Esophagus muscularis mucosa (tissue), 4 donors: ENCODE results near the gene MIB1. TPM values are rescaled to one million over a fixed set of nuclear protein-coding genes. Genes with fewer than 3 reads are reported as not detected.

ENCODE experiments used
- DNase-seq: peaks from one replicate; pipeline ENCODE4 v3.0.0-alpha.2; 2017; ENCODE audit errors: extremely low spot score
- H3K27ac ChIP-seq, 4 donors: fragments of 200-600 bp; sonication (generic); replicated peaks in 1 of 4; 1 replicate in 3 of 4; 2 replicates in 1 of 4; pipeline ENCODE4 v1.5.1; 2016 to 2019; ENCODE audit warnings: mild to moderate bottlenecking in 1 of 4
- H3K27me3 ChIP-seq, 4 donors: fragments of 200-600 bp; sonication (generic); one replicate each; pipeline versions ENCODE4 v1.5.1 to v1.6.0; 2016 to 2019
- H3K36me3 ChIP-seq, 4 donors: fragments of 200-600 bp; sonication (generic); one replicate each; pipeline ENCODE4 v1.5.1; 2016 to 2019
- H3K4me1 ChIP-seq, 4 donors: fragments of 200-600 bp; sonication (generic); one replicate each; pipeline ENCODE4 v1.5.1; 2016 to 2019
- H3K4me3 ChIP-seq, 4 donors: fragments of 200-600 bp; sonication (generic); 1 replicate in 2 of 4; 2 replicates in 2 of 4; pipeline ENCODE4 v1.5.1; 2016 to 2019; ENCODE audit warnings: mild to moderate bottlenecking in 4 of 4, moderate library complexity in 1 of 4
- H3K9me3 ChIP-seq, 4 donors: fragments of 200-600 bp; sonication (generic); 1 replicate in 3 of 4; 2 replicates in 1 of 4; pipeline ENCODE4 v1.5.1; 2016 to 2019
- CTCF ChIP-seq, 3 experiments: fragments of 200-600 bp in 2 of 3; fragments of 450-650 bp in 1 of 3; sonication (generic) in 2 of 3; IDR thresholded peaks; one replicate each; pipeline ENCODE4 v1.5.1; 2017 to 2019; ENCODE audit warnings: antibody characterized with exemption in 3 of 3, mild to moderate bottlenecking in 2 of 3, moderate library complexity in 1 of 3
- EP300 ChIP-seq: sonication (generic); formaldehyde crosslinking; IDR thresholded peaks from one replicate; pipeline ENCODE4 v1.6.1; 2017; ENCODE audit warnings: antibody characterized with exemption
- POLR2A ChIP-seq: fragments of 450-650 bp; IDR thresholded peaks from one replicate; pipeline ENCODE4 v1.6.1; 2017; ENCODE audit warnings: antibody characterized with exemption, moderate library complexity, mild to moderate bottlenecking, low read depth
- POLR2AphosphoS5 ChIP-seq, 2 donors: sonication (generic); formaldehyde crosslinking; IDR thresholded peaks; one replicate each; pipeline ENCODE4 v1.6.1; 2017; ENCODE audit warnings: antibody characterized with exemption in 2 of 2
- WGBS: methylation state at CpG from one replicate; pipeline ENCODE4 v1.1.5; 2018; 5-methylcytosine and 5-hydroxymethylcytosine counted together
- intact Hi-C: fragments of 100-400 bp; cut with DNase I; formaldehyde crosslinking; loops from one replicate; pipeline ENCODE4 v1.15.1; 2023
- total RNA-seq, 4 donors: library from RNA; depleted of rRNA; stranded (reverse); fragments of >200 nt; gene quantifications; one replicate each; pipeline versions ENCODE4 v1.1.0 to v1.2.1, GENCODE V29; 2016

Gene MIB1
- total RNA-seq, 4 donors from 2014 or later: 36.0 to 55.3 (median 40.8) TPM

GRCh38 chr18:21815101-21815500 is 74.5 kb downstream of the MIB1 start:
- no peaks in the 10 kb centered on the region for H3K27me3 ChIP-seq
- no peak overlapping the region for H3K4me3 ChIP-seq
- TF ChIP-seq CTCF (IDR thresholded peaks at IDR 0.05): no peak
- no peak for TF ChIP-seq EP300
- TF ChIP-seq POLR2A: no peak
- TF ChIP-seq POLR2AphosphoS5 (IDR thresholded peaks at IDR 0.05): no peak
- peaks cover 0 to 42% (median 20%) of the 10 kb centered on the region in 4 donors for H3K36me3 ChIP-seq
- 98% methylated on average over 2 of the region's 2 CpGs for WGBS
- H3K4me1 ChIP-seq: no peaks in the 10 kb centered on the region
- no peak for DNase-seq
- intact Hi-C loops: no loop called here
- no peaks in the 10 kb centered on the region for H3K9me3 ChIP-seq
- no peak overlapping the region for H3K27ac ChIP-seq

DNA sequence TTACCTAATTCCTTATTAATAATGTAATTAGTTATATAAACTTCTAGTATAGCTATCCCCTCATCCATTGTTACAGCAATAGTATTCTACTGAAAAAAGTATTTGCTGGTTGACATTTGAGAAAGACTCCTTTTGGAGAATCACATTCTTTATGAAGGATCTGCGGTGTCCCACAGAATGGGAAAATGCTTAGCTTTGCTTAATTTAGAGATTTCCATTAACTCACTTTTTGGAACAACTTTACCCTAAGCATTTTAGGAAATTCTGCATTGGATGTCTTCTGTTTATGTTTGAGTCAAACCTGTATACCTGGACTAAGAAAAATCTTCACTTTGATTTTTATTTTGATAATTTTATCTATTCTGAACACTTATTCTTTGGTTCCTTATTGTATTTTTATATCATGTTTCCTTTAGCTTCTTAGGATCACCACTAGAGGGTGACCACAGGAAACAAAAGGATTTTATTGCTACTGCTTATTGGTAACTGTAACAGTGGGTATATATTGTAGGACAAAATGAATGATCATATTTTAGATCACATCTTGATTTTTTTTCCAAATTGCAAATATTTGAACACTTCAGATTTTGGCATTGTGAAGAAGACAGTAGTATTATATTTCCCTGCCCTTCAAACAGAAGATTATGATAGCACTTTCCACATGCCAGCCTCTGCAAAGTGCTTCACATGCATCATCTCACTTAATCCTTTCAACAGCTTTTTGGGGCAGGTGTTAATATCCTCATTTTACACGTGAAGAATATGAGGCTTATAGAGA is 79.6 kb downstream of the MIB1 start:
- Histone ChIP-seq H3K27ac (no peak overlapping the region), H3K4me3 (no peak overlapping the region), H3K4me1 (no peaks in the 10 kb centered on the region), H3K36me3 (peaks cover 0 to 44% (median 17%) of the 10 kb centered on the region in 4 donors), H3K27me3 (no peaks in the 10 kb centered on the region), H3K9me3 (no peaks in the 10 kb centered on the region)
- DNase-seq: no peak
- WGBS: 70% methylated on average over 2 of the region's 2 CpGs
- intact Hi-C loops: loop anchor here (10.0 kb wide), 1 partner anchor 75 kb away; the partner anchor contains the start of gene MIB1
- peak; percentile 49 to 67 (median 55) for TF ChIP-seq CTCF (IDR thresholded peaks at IDR 0.05)
- TF ChIP-seq EP300: no peak
- TF ChIP-seq POLR2AphosphoS5 (IDR thresholded peaks at IDR 0.05): no peak

- Histone ChIP-seq H3K27me3 (no peaks in the 10 kb centered on the region), H3K36me3 (peaks cover 0 to 39% (median 14%) of the 10 kb centered on the region in 4 donors), H3K4me1 (peaks cover 0 to 3% (median 1%) of the 10 kb centered on the region in 4 donors), H3K27ac (no peak overlapping the region), H3K4me3 (no peak overlapping the region), H3K9me3 (no peaks in the 10 kb centered on the region)
- intact Hi-C loops: loop anchor here (10.0 kb wide), 1 partner anchor 76 kb away; the partner anchor contains the start of gene MIB1
- TF ChIP-seq CTCF (IDR thresholded peaks at IDR 0.05): no peak
- no peak for TF ChIP-seq POLR2A
- TF ChIP-seq EP300: no peak
- no peak for TF ChIP-seq POLR2AphosphoS5 (IDR thresholded peaks at IDR 0.05)
- WGBS: 89% methylated on average over 1 of the region's 1 CpG
- no peak for DNase-seq
Observed at GRCh38 chr18:21820811-21821143, 80.2 kb downstream of the MIB1 start.

DNA sequence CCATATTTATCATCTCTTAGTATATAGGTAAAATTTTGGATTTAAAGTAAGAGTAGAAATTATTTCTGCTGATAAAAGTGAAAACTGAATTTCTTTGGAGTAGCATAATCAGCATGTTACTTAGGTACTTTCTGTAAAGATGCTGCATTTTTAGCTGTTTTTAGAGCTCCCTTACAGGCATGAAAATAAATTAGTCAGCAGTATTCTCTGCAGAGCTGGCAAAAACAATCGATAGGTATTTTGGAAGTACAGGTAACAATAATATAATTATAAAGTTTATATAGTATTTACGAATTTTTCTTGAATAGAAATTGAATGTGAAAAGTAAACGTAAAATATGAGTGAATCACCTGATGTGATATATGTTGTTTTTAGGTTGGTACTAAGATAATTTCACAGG is 83.3 kb downstream of the MIB1 start:
- no peak overlapping the region for H3K27ac ChIP-seq
- H3K4me1 ChIP-seq: peaks cover 0 to 34% (median 25%) of the 10 kb centered on the region in 4 donors
- TF ChIP-seq POLR2A (no peak), POLR2AphosphoS5 (IDR thresholded peaks at IDR 0.05) (no peak), EP300 (no peak), CTCF (IDR thresholded peaks at IDR 0.05) (no peak)
- intact Hi-C loops: loop anchor here (10.0 kb wide), 1 partner anchor 79 kb away; the partner anchor contains the start of gene MIB1
- no peak for DNase-seq
- H3K4me3 ChIP-seq: no peak overlapping the region
- no peaks in the 10 kb centered on the region for H3K9me3 ChIP-seq
- H3K36me3 ChIP-seq: peaks cover 0 to 20% (median under 1%) of the 10 kb centered on the region in 4 donors
- no peaks in the 10 kb centered on the region for H3K27me3 ChIP-seq
- 90% methylated on average over 3 of the region's 3 CpGs for WGBS
